Immature natural killer cell (primary cell): ENCODE measurements around the gene TMEM53. TPM values are rescaled to one million over a fixed set of nuclear protein-coding genes. Genes with fewer than 3 reads are reported as not detected.
A peak's percentile ranks its signal among the peaks of the same experiment; 100 is the strongest.

Source experiments
- DNase-seq, 3 donors: peaks; one replicate each; pipeline ENCODE4 v3.0.0; 2022; ENCODE audit warnings: mixed read lengths in 1 of 3
- H3K27ac Mint-ChIP-seq, 6 donors: one replicate each; pipeline ENCODE4 v1.8.0; 2020; ENCODE audit warnings: mixed read lengths in 6 of 6, mild to moderate bottlenecking in 5 of 6, inconsistent platforms in 4 of 6, moderate library complexity in 3 of 6
- H3K27me3 Mint-ChIP-seq, 3 donors: one replicate each; pipeline ENCODE4 v1.8.0; 2020 to 2021; ENCODE audit warnings: low read depth in 3 of 3, mild to moderate bottlenecking in 3 of 3, mixed read lengths in 3 of 3, moderate library complexity in 3 of 3, inconsistent platforms in 1 of 3
- H3K36me3 Mint-ChIP-seq, 3 donors: one replicate each; pipeline ENCODE4 v1.8.0; 2020; ENCODE audit warnings: mixed read lengths in 3 of 3, inconsistent platforms in 2 of 3, mild to moderate bottlenecking in 2 of 3
- H3K4me1 Mint-ChIP-seq, 2 donors: one replicate each; pipeline ENCODE4 v1.8.0; 2020; ENCODE audit warnings: inconsistent platforms in 2 of 2, mild to moderate bottlenecking in 2 of 2, mixed read lengths in 2 of 2, moderate library complexity in 1 of 2
- H3K4me3 Mint-ChIP-seq, 5 donors: one replicate each; pipeline ENCODE4 v1.8.0; 2020; ENCODE audit warnings: mild to moderate bottlenecking in 5 of 5, mixed read lengths in 5 of 5, inconsistent platforms in 3 of 5, moderate library complexity in 3 of 5
- H3K9me3 Mint-ChIP-seq, 6 donors: one replicate each; pipeline ENCODE4 v1.8.0; 2020; ENCODE audit warnings: mild to moderate bottlenecking in 6 of 6, mixed read lengths in 6 of 6, inconsistent platforms in 4 of 6, moderate library complexity in 3 of 6
- polyA plus RNA-seq, 3 donors: library from polyadenylated mRNA; unstranded; fragments of 300-500 nt; fragmentation: Illumina TruSeq; gene quantifications; one replicate each; pipeline ENCODE4 v1.2.3, GENCODE V29; 2021

TMEM53 gene
- polyA plus RNA-seq, 3 donors from 2014 or later = 4.2 to 8.8 (median 8.7) TPM

GRCh38 chr1:44655609-44656008, 18.7 kb downstream of the TMEM53 start:
- DNase-seq = no peak
- Mint-ChIP-seq H3K27ac (no peak overlapping the region), H3K4me1 (no peaks in the 10 kb centered on the region), H3K9me3 (no peaks in the 10 kb centered on the region), H3K27me3 (no peaks in the 10 kb centered on the region), H3K36me3 (peaks cover 0 to 11% (median 5%) of the 10 kb centered on the region in 3 donors), H3K4me3 (no peak overlapping the region)

GRCh38 chr1:44654621-44655187, 19.6 kb downstream of the TMEM53 start:
- H3K27ac Mint-ChIP-seq = no peak overlapping the region
- H3K36me3 Mint-ChIP-seq = peaks cover 0 to 11% (median 5%) of the 10 kb centered on the region in 3 donors
- no peak for DNase-seq
- no peaks in the 10 kb centered on the region for H3K27me3 Mint-ChIP-seq
- H3K4me3 Mint-ChIP-seq = no peak overlapping the region
- no peaks in the 10 kb centered on the region for H3K4me1 Mint-ChIP-seq
- H3K9me3 Mint-ChIP-seq = no peaks in the 10 kb centered on the region

GRCh38 chr1:44653107-44653964, 20.9 kb downstream of the TMEM53 start:
- H3K36me3 Mint-ChIP-seq = peaks cover 5 to 20% (median 7%) of the 10 kb centered on the region in 3 donors
- H3K9me3 Mint-ChIP-seq = no peaks in the 10 kb centered on the region
- no peak overlapping the region for H3K27ac Mint-ChIP-seq
- H3K4me3 Mint-ChIP-seq = no peak overlapping the region
- H3K27me3 Mint-ChIP-seq = peaks cover 0 to 4% (median 0%) of the 10 kb centered on the region in 3 donors
- no peaks in the 10 kb centered on the region for H3K4me1 Mint-ChIP-seq
- no peak for DNase-seq

GRCh38 chr1:44652445-44653106, 21.7 kb downstream of the TMEM53 start:
- no peaks in the 10 kb centered on the region for H3K4me1 Mint-ChIP-seq
- peak; percentile 50 to 63 (median 59) for DNase-seq
- H3K36me3 Mint-ChIP-seq = peaks cover 5 to 24% (median 12%) of the 10 kb centered on the region in 3 donors
- peak overlapping the region in 2 of 6 donors; percentile 50 to 67 for H3K27ac Mint-ChIP-seq
- no peaks in the 10 kb centered on the region for H3K9me3 Mint-ChIP-seq
- peaks cover 0 to 4% (median 0%) of the 10 kb centered on the region in 3 donors for H3K27me3 Mint-ChIP-seq
- H3K4me3 Mint-ChIP-seq = peak overlapping the region in 1 of 5 donors; percentile 26

GRCh38 chr1:44651069-44651468, 23.2 kb downstream of the TMEM53 start:
- DNase-seq = no peak
- Mint-ChIP-seq H3K4me3 (no peak overlapping the region), H3K27me3 (peaks cover 0 to 4% (median 2%) of the 10 kb centered on the region in 3 donors), H3K27ac (peak overlapping the region in 1 of 6 donors; percentile 33), H3K9me3 (no peaks in the 10 kb centered on the region), H3K4me1 (no peaks in the 10 kb centered on the region), H3K36me3 (peaks cover 0 to 34% (median 18%) of the 10 kb centered on the region in 3 donors)

GRCh38 chr1:44650159-44650831, 24.0 kb downstream of the TMEM53 start:
- H3K4me1 Mint-ChIP-seq = no peaks in the 10 kb centered on the region
- H3K27ac Mint-ChIP-seq = peak overlapping the region in 1 of 6 donors; percentile 22
- no peak overlapping the region for H3K4me3 Mint-ChIP-seq
- no peaks in the 10 kb centered on the region for H3K9me3 Mint-ChIP-seq
- H3K27me3 Mint-ChIP-seq = peaks cover 0 to 4% (median 2%) of the 10 kb centered on the region in 3 donors
- no peak for DNase-seq
- H3K36me3 Mint-ChIP-seq = peaks cover 0 to 35% (median 18%) of the 10 kb centered on the region in 3 donors

- Mint-ChIP-seq H3K4me3 (no peak overlapping the region), H3K27me3 (peaks cover 0 to 4% (median 2%) of the 10 kb centered on the region in 3 donors), H3K9me3 (no peaks in the 10 kb centered on the region), H3K27ac (no peak overlapping the region), H3K4me1 (no peaks in the 10 kb centered on the region), H3K36me3 (peaks cover 0 to 38% (median 18%) of the 10 kb centered on the region in 3 donors)
- DNase-seq = no peak
Observed at GRCh38 chr1:44649788-44650158, 24.5 kb downstream of the TMEM53 start.

GRCh38 chr1:44648529-44649250, 25.6 kb downstream of the TMEM53 start:
- Mint-ChIP-seq H3K4me1 (no peaks in the 10 kb centered on the region), H3K9me3 (no peaks in the 10 kb centered on the region), H3K27ac (peak overlapping the region in 2 of 6 donors; percentile 10 to 50), H3K36me3 (peaks cover 0 to 46% (median 18%) of the 10 kb centered on the region in 3 donors), H3K27me3 (peaks cover 0 to 5% (median 2%) of the 10 kb centered on the region in 3 donors), H3K4me3 (no peak overlapping the region)
- no peak for DNase-seq

GRCh38 chr1:44647896-44648295, 26.4 kb downstream of the TMEM53 start:
- peaks cover 0 to 51% (median 23%) of the 10 kb centered on the region in 3 donors for H3K36me3 Mint-ChIP-seq
- peaks cover 4 to 7% of the 10 kb centered on the region in 2 donors for H3K4me1 Mint-ChIP-seq
- DNase-seq = no peak
- H3K4me3 Mint-ChIP-seq = no peak overlapping the region
- H3K9me3 Mint-ChIP-seq = no peaks in the 10 kb centered on the region
- peaks cover 0 to 5% (median 2%) of the 10 kb centered on the region in 3 donors for H3K27me3 Mint-ChIP-seq
- peak overlapping the region in 4 of 6 donors; percentile 1 to 59 (median 29) for H3K27ac Mint-ChIP-seq

- no peak for DNase-seq
- no peaks in the 10 kb centered on the region for H3K9me3 Mint-ChIP-seq
- no peak overlapping the region for H3K4me3 Mint-ChIP-seq
- peaks cover 0 to 5% (median 2%) of the 10 kb centered on the region in 3 donors for H3K27me3 Mint-ChIP-seq
- H3K27ac Mint-ChIP-seq = peak overlapping the region in 1 of 6 donors; percentile 55
- H3K4me1 Mint-ChIP-seq = peaks cover 8 to 14% of the 10 kb centered on the region in 2 donors
- H3K36me3 Mint-ChIP-seq = peaks cover 6 to 48% (median 28%) of the 10 kb centered on the region in 3 donors
Observed at GRCh38 chr1:44646261-44647110, 27.8 kb downstream of the TMEM53 start.

- no peak overlapping the region for H3K4me3 Mint-ChIP-seq
- peaks cover 8 to 14% of the 10 kb centered on the region in 2 donors for H3K4me1 Mint-ChIP-seq
- peaks cover 6 to 43% (median 28%) of the 10 kb centered on the region in 3 donors for H3K36me3 Mint-ChIP-seq
- H3K27ac Mint-ChIP-seq = no peak overlapping the region
- peaks cover 0 to 5% (median 2%) of the 10 kb centered on the region in 3 donors for H3K27me3 Mint-ChIP-seq
- DNase-seq = no peak
- H3K9me3 Mint-ChIP-seq = no peaks in the 10 kb centered on the region
Observed at GRCh38 chr1:44645476-44646244, 28.6 kb downstream of the TMEM53 start.
